Measurements from ENCODE around the gene GLIS2. TPM values are rescaled to one million over a fixed set of nuclear protein-coding genes. Genes with fewer than 3 reads are reported as not detected.
A peak's percentile ranks its signal among the peaks of the same experiment; 100 is the strongest.

GLIS2 gene
- total RNA-seq, 1 donor from 2014 or later = 17.4 TPM

DNA sequence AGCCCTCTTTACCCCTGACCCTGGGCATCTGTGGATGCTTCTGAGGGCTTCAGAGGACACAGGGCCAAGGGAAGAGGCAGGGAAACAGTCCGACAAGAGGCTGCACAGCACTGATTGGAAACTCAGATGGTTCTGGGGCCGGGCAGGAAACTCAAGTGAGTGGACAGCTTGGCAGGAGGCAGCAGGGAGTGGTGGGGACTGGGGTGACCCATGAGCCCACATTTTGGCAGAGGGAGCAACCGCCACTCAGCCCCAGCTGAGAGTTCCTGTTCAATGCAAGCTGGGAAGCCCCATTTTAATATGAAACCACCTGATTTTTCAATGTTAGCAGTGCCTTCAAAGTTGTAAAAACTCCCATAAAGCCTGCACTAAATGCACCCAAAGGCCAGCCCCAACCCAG lies 54.3 kb downstream of the GLIS2 start:
- H3K27me3 Mint-ChIP-seq (ENCODE audit: low read depth) = peaks cover 11% of the 10 kb centered on the region
- H3K4me3 Mint-ChIP-seq = no peak overlapping the region
- no peak overlapping the region for H3K27ac Mint-ChIP-seq (ENCODE audit: unreplicated experiment)
- no peaks in the 10 kb centered on the region for H3K9me3 Mint-ChIP-seq
- peaks cover 5% of the 10 kb centered on the region for H3K4me1 Mint-ChIP-seq
- H3K36me3 Mint-ChIP-seq (ENCODE audit: low read depth) = no peaks in the 10 kb centered on the region
- DNase-seq (ENCODE audit: low read depth, low spot score) = no peak
- TF ChIP-seq, protein P1, sequence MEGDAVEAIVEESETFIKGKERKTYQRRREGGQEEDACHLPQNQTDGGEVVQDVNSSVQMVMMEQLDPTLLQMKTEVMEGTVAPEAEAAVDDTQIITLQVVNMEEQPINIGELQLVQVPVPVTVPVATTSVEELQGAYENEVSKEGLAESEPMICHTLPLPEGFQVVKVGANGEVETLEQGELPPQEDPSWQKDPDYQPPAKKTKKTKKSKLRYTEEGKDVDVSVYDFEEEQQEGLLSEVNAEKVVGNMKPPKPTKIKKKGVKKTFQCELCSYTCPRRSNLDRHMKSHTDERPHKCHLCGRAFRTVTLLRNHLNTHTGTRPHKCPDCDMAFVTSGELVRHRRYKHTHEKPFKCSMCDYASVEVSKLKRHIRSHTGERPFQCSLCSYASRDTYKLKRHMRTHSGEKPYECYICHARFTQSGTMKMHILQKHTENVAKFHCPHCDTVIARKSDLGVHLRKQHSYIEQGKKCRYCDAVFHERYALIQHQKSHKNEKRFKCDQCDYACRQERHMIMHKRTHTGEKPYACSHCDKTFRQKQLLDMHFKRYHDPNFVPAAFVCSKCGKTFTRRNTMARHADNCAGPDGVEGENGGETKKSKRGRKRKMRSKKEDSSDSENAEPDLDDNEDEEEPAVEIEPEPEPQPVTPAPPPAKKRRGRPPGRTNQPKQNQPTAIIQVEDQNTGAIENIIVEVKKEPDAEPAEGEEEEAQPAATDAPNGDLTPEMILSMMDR (conservative IDR thresholded peaks at IDR 0.05) = no peak

GRCh38 chr16:4370570-4371356 lies 54.9 kb downstream of the GLIS2 start:
- Mint-ChIP-seq H3K36me3 (ENCODE audit: low read depth) (no peaks in the 10 kb centered on the region), H3K27ac (ENCODE audit: unreplicated experiment) (no peak overlapping the region), H3K4me3 (peak overlapping the region; percentile 62), H3K27me3 (ENCODE audit: low read depth) (peaks cover 11% of the 10 kb centered on the region), H3K9me3 (no peaks in the 10 kb centered on the region), H3K4me1 (peaks cover 5% of the 10 kb centered on the region)
- DNase-seq (ENCODE audit: low read depth, low spot score) = no peak
- TF ChIP-seq, protein P1 (conservative IDR thresholded peaks at IDR 0.05) = no peak

GRCh38 chr16:4371357-4372000 lies 55.6 kb downstream of the GLIS2 start, which contains the start of gene VASN:
TSS of gene VASN (plus strand) at chr16:4371848. CDS start at chr16:4380878, 9,030 bp downstream.
- peak within 1 kb of the TSS; percentile 82 for H3K4me3 Mint-ChIP-seq
- TF ChIP-seq, protein P1 (conservative IDR thresholded peaks at IDR 0.05) = no peak
- peak; percentile 65 for DNase-seq (ENCODE audit: low read depth, low spot score)
- no peak within 1 kb of the TSS for H3K27ac Mint-ChIP-seq (ENCODE audit: unreplicated experiment)
- no peaks in the 10 kb centered on the region for H3K9me3 Mint-ChIP-seq
- peaks cover 5% of the 10 kb centered on the region for H3K4me1 Mint-ChIP-seq
- H3K36me3 Mint-ChIP-seq (ENCODE audit: low read depth) = no peaks in the 10 kb centered on the region
- H3K27me3 Mint-ChIP-seq (ENCODE audit: low read depth) = peaks cover 11% of the 10 kb centered on the region

GRCh38 chr16:4372001-4372577 lies 56.2 kb downstream of the GLIS2 start:
- H3K27me3 Mint-ChIP-seq (ENCODE audit: low read depth) = peaks cover 11% of the 10 kb centered on the region

More at GRCh38 chr16:4372001-4372577, 56.2 kb downstream of the GLIS2 start:
- DNase-seq (ENCODE audit: low read depth, low spot score) = no peak
- Mint-ChIP-seq H3K4me3 (peak overlapping the region; percentile 82), H3K27ac (ENCODE audit: unreplicated experiment) (no peak overlapping the region), H3K9me3 (no peaks in the 10 kb centered on the region), H3K36me3 (ENCODE audit: low read depth) (no peaks in the 10 kb centered on the region), H3K4me1 (peaks cover 5% of the 10 kb centered on the region)
- TF ChIP-seq, protein P1 (conservative IDR thresholded peaks at IDR 0.05) = no peak

Data from neural crest cell (in vitro differentiated cells).